ENCODE measurements around the gene CHN2.

Gene CHN2

GRCh38 chr7:29332875-29333855, 138.6 kb downstream of the CHN2 start:
- no peak for TF ChIP-seq CTCF (IDR thresholded peaks at IDR 0.05; ENCODE audit: control insufficient read depth, extremely low read depth, insufficient read depth)
- DNase-seq (ENCODE audit: low read depth) = no peak
- H3K4me3 ChIP-seq (ENCODE audit: low read depth, low read length) = no peak overlapping the region

- TF ChIP-seq CTCF (IDR thresholded peaks at IDR 0.05; ENCODE audit: control insufficient read depth, extremely low read depth, insufficient read depth) = no peak
Observed at GRCh38 chr7:29335188-29336083, 140.9 kb downstream of the CHN2 start.

GRCh38 chr7:29337546-29338116, 143.1 kb downstream of the CHN2 start:
- TF ChIP-seq CTCF (IDR thresholded peaks at IDR 0.05; ENCODE audit: control insufficient read depth, extremely low read depth, insufficient read depth) = no peak
- no peak for DNase-seq (ENCODE audit: low read depth)
- no peak overlapping the region for H3K4me3 ChIP-seq (ENCODE audit: low read depth, low read length)

More at GRCh38 chr7:29335188-29336083, 140.9 kb downstream of the CHN2 start:
- no peak overlapping the region for H3K4me3 ChIP-seq (ENCODE audit: low read depth, low read length)
- no peak for DNase-seq (ENCODE audit: low read depth)

GRCh38 chr7:29340696-29341095, 146.1 kb downstream of the CHN2 start:
- no peak for DNase-seq (ENCODE audit: low read depth)
- TF ChIP-seq CTCF (IDR thresholded peaks at IDR 0.05; ENCODE audit: control insufficient read depth, extremely low read depth, insufficient read depth) = no peak
- no peak overlapping the region for H3K4me3 ChIP-seq (ENCODE audit: low read depth, low read length)

- no peak overlapping the region for H3K4me3 ChIP-seq (ENCODE audit: low read depth, low read length)
Observed at GRCh38 chr7:29341156-29341555, 146.6 kb downstream of the CHN2 start.

More at GRCh38 chr7:29341156-29341555, 146.6 kb downstream of the CHN2 start:
- no peak for DNase-seq (ENCODE audit: low read depth)
- TF ChIP-seq CTCF (IDR thresholded peaks at IDR 0.05; ENCODE audit: control insufficient read depth, extremely low read depth, insufficient read depth) = no peak

Data from LNCaP clone FGC (cell line).